Lower leg skin (tissue), 4 donors: ENCODE measurements around the gene PNRC1. TPM values are rescaled to one million over a fixed set of nuclear protein-coding genes. Genes with fewer than 3 reads are reported as not detected.
"Not testable (repeated sequence)": the region's sequence is repeated elsewhere in the genome, so short reads cannot be mapped to it uniquely, and the experiment has no call there.

Experiments used
- DNase-seq, 2 donors: peaks; one replicate each; pipeline ENCODE4 v3.0.0-alpha.2; 2019; ENCODE audit warnings: low spot score in 2 of 2
- H3K4me3 ChIP-seq: fragments of 200-600 bp; sonication (generic); 2 replicates; pipeline ENCODE4 v1.5.1; 2017; ENCODE audit warnings: mild to moderate bottlenecking, low read depth; ENCODE audit not compliant: poor library complexity, severe bottlenecking
- CTCF ChIP-seq, 3 donors: fragments of 450-650 bp; IDR thresholded peaks; one replicate each; pipeline ENCODE4 v1.5.1; 2016; ENCODE audit warnings: antibody characterized with exemption in 3 of 3, mild to moderate bottlenecking in 3 of 3, moderate library complexity in 2 of 3
- POLR2A ChIP-seq, 2 donors: fragments of 450-650 bp; IDR thresholded peaks; one replicate each; pipeline ENCODE4 v1.6.1; 2016 to 2017; ENCODE audit warnings: antibody characterized with exemption in 2 of 2, mild to moderate bottlenecking in 1 of 2, moderate library complexity in 1 of 2
- WGBS, 2 donors: methylation state at CpG; one replicate each; pipeline ENCODE4 v1.1.5; 2018; 5-methylcytosine and 5-hydroxymethylcytosine counted together
- intact Hi-C: fragments of 100-400 bp; cut with DNase I; formaldehyde crosslinking; loops from one replicate; pipeline ENCODE4 v1.15.0; 2023; ENCODE audit warnings: low total_unique reads
- total RNA-seq, 4 donors: library from RNA; depleted of rRNA; stranded (reverse); fragments of >200 nt; gene quantifications; one replicate each; pipeline ENCODE4 v1.1.0, GENCODE V29; 2016

The PNRC1 gene
- total RNA-seq, 4 donors from 2014 or later: 197 to 362 (median 260) TPM

- intact Hi-C loops: no loop called here
- H3K4me3 ChIP-seq: no peak overlapping the region
- TF ChIP-seq CTCF (IDR thresholded peaks at IDR 0.05) (no peak), POLR2A (IDR thresholded peaks at IDR 0.05) (no peak)
- 18 to 27% methylated on average over 14 of the region's 14 CpGs for WGBS, 2 donors
- peak; percentile 94 to 95 for DNase-seq
Measured at GRCh38 chr6:89035252-89036101, 45.1 kb upstream of the PNRC1 start.

DNA sequence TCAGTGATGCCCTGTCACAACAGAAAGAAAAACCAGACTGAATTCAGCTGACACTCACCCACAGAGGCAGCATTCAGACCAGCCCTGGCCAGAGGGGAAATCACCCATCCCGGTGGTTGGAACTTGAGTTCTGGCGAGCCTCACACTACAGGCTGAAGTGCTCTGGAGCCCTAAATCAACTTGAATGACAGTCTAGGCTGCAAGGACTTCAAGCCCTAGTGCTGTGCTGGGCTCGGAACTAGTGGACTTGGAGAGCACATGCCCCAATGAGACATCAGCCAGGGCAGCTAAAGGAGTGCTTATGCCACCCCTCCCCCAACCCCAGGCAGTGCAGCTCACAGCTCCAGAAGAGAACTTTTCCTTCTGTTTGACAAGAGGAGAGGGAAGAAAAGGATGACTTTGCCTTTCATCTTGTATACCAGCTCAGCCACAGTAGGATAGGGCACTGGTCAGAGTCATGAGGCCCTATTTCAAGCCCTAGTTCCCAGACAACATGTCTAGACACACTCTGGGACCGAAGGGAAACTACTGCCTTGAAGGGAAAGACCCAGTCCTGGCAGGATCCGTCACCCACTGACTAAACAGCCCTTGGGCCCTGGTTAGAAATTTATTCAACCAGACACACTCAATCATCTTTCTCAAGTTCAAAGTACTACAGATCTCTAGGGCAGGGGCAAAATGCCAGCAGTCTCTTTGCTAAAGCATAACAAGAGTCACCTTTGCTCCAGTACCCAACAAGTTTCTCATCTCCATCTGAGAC is 43.2 kb upstream of the PNRC1 start:
- TF ChIP-seq POLR2A (IDR thresholded peaks at IDR 0.05) (no peak), CTCF (IDR thresholded peaks at IDR 0.05) (no peak)
- no peak for DNase-seq
- 42 to 46% methylated on average over 5 of the region's 5 CpGs for WGBS, 2 donors
- intact Hi-C loops: no loop called here
- no peak overlapping the region for H3K4me3 ChIP-seq

- intact Hi-C loops, H3K4me3 ChIP-seq, DNase-seq: not testable (repeated sequence)
Measured at GRCh38 chr6:89037901-89038293, 42.7 kb upstream of the PNRC1 start.

DNA sequence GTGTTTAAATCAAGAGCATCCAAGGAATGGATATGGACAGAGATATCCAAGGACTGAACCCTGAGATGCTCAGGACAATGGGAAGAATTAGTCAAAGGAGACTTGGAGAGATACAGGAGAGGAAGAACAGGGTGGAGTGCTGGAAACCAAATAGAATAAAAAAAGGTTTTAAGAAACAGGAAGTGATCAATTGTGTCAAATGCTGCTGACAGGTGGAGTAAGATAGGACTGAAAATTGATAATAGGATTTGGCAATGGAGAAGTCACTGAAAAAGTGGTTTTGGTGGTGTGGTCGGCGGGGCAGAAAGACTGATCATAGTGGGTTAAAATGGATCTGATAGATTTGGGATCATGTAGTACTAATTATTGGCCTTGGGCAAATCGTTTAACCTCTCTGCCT is 37.9 kb upstream of the PNRC1 start:
- DNase-seq: no peak
- H3K4me3 ChIP-seq: no peak overlapping the region
- intact Hi-C loops: no loop called here
- WGBS, 2 donors: 76 to 81% methylated on average over 3 of the region's 3 CpGs
- TF ChIP-seq POLR2A (IDR thresholded peaks at IDR 0.05) (no peak), CTCF (IDR thresholded peaks at IDR 0.05) (no peak)

GRCh38 chr6:89044328-89045010 is 36.1 kb upstream of the PNRC1 start:
- no peak for DNase-seq
- WGBS, 2 donors: 74 to 76% methylated on average over 8 of the region's 8 CpGs
- intact Hi-C loops: no loop called here
- H3K4me3 ChIP-seq: no peak overlapping the region
- no peak for TF ChIP-seq CTCF (IDR thresholded peaks at IDR 0.05)
- TF ChIP-seq POLR2A (IDR thresholded peaks at IDR 0.05): no peak

DNA sequence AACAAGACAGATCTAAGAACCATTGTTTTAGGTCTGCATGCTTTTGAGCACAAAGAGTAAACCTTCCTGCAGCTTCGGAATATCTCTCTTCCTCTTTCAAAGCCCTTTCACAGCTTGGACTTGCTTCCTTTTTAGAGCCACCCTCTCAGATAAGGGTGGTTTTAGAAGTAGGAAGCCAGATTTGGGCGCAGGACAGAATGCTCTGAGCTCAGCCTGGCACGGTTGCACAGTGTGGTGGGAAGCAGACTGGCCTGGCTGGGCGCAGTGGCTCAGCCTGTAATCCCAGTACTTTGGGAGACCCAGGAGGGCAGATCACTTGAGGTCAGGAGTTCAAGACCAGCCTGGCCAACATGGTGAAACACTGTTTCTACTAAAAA is 35.6 kb upstream of the PNRC1 start:
- intact Hi-C loops: no loop called here
- no peak overlapping the region for H3K4me3 ChIP-seq
- TF ChIP-seq CTCF (IDR thresholded peaks at IDR 0.05) (no peak), POLR2A (IDR thresholded peaks at IDR 0.05) (no peak)
- no peak for DNase-seq
- WGBS, 2 donors: 64 to 70% methylated on average over 4 of the region's 4 CpGs
